OCI-LY3 (cell line): ENCODE results near the gene GSG1L.

Source experiments
- H2AFZ ChIP-seq: fragments of 200-600, 300-600 bp; shearing (Covaris generic); 2 replicates; pipeline ENCODE4 v1.6.0; 2014; ENCODE audit warnings: antibody characterized with exemption, low read depth, low read length
- H3K27ac ChIP-seq: fragments of 200-600, 300-600 bp; sonication (generic); 2 replicates; pipeline ENCODE4 v1.5.1; 2014; ENCODE audit warnings: mild to moderate bottlenecking, low read length, moderate library complexity, mixed read lengths
- H3K27me3 ChIP-seq: fragments of 200-600, 300-600 bp; sonication (generic); 2 replicates; pipeline ENCODE4 v1.6.1; 2014; ENCODE audit warnings: low read depth, low read length, mixed read lengths
- H3K36me3 ChIP-seq: fragments of 200-600, 300-600 bp; sonication (generic); replicated peaks from 2 replicates; pipeline ENCODE3; 2014; ENCODE audit warnings: low read depth, low read length, mixed read lengths
- H3K4me1 ChIP-seq: fragments of 300-600, 200-600 bp; sonication (generic); 2 replicates; pipeline ENCODE4 v1.6.1; 2014; ENCODE audit warnings: low read length, mixed read lengths
- H3K4me2 ChIP-seq: fragments of 200-600, 300-600 bp; sonication (generic); 2 replicates; pipeline ENCODE4 v1.6.1; 2014; ENCODE audit warnings: low read length, mixed read lengths
- H3K4me3 ChIP-seq: fragments of 300-600, 200-600 bp; sonication (generic); 2 replicates; pipeline ENCODE4 v1.5.1; 2014; ENCODE audit warnings: antibody characterized with exemption, mild to moderate bottlenecking, low read length, moderate library complexity
- H3K79me2 ChIP-seq: fragments of 300-600, 200-600 bp; shearing (Covaris generic); 2 replicates; pipeline ENCODE4 v1.6.1; 2014; ENCODE audit warnings: mild to moderate bottlenecking, low read length, mixed read lengths
- H3K9ac ChIP-seq: fragments of 300-600, 200-600 bp; shearing (Covaris generic); 2 replicates; pipeline ENCODE4 v1.6.0; 2014; ENCODE audit warnings: mild to moderate bottlenecking, low read length, moderate library complexity
- H3K9me3 ChIP-seq: fragments of 200-600, 300-600 bp; shearing (Covaris generic); 2 replicates; pipeline ENCODE4 v1.6.1; 2014; ENCODE audit warnings: low read length, mixed read lengths; ENCODE audit not compliant: insufficient read depth
- H4K20me1 ChIP-seq: fragments of 200-600, 300-600 bp; sonication (generic); 2 replicates; pipeline ENCODE4 v1.6.1; 2016; ENCODE audit warnings: low read length, mixed read lengths; ENCODE audit not compliant: insufficient read depth
- CTCF ChIP-seq: fragments of 200-600, 300-600 bp; sonication (generic); IDR thresholded peaks from 2 replicates; pipeline ENCODE4 v1.5.1; 2014; ENCODE audit warnings: antibody characterized with exemption, low read length, low read depth
- EZH2phosphoT487 ChIP-seq: fragments of 200-600 bp; shearing (Covaris generic); IDR thresholded peaks from 2 replicates; pipeline ENCODE4 v1.6.1; 2018; ENCODE audit warnings: antibody characterized with exemption, mixed run types, low read depth

The GSG1L gene

DNA sequence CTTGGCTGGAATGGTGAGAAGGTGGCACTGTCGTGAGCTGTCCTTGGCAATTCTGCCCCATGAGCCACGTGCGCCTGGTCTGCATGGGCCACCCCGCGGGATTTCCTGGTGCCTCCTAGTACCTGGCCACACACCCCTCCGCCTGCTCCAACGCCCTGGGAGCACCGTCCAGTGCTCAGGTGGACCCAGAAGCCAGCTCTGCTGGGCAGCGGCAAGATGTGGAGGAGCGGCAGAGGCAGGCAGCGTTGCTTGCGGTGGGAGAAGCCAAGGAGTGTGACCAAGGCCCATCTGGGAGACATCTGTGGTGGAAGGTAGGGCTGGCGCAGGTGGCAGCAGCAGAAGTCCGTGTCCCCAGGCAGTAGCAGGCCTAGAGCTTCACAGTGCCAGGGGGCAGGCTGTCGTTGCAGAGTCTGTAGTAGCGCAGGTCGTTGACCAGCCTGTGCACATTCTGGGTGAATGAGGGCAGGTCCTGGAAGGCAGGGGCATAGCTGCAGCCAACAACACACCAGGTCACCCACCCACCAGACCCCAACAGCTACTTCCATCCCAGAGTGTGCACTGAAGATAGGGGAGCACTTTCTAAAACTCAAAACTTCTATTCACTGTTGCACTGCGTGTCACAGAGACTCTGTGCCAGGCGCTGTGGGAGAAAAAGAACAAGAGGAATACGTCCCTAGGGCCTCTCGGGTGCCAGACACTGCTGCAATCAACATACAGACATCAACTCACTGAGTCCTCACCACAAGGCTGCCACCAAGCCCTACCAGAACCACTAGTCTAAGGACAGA, 34.9 kb upstream of the GSG1L start:
- H3K4me3 ChIP-seq = no peak overlapping the region
- H3K4me1 ChIP-seq = no peaks in the 10 kb centered on the region
- H3K27me3 ChIP-seq = no peaks in the 10 kb centered on the region
- no peak overlapping the region for H3K4me2 ChIP-seq
- 0 out of 2 replicates have a peak, but pooled peaks cover 8% of the 10 kb centered on the region for H4K20me1 ChIP-seq
- no peak overlapping the region for H2AFZ ChIP-seq
- no peaks in the 10 kb centered on the region for H3K79me2 ChIP-seq
- H3K9ac ChIP-seq = no peak overlapping the region
- TF ChIP-seq CTCF (no peak), EZH2phosphoT487 (no peak)
- no peak overlapping the region for H3K27ac ChIP-seq
- peaks cover 52% of the 10 kb centered on the region for H3K36me3 ChIP-seq
- H3K9me3 ChIP-seq = no peaks in the 10 kb centered on the region

DNA sequence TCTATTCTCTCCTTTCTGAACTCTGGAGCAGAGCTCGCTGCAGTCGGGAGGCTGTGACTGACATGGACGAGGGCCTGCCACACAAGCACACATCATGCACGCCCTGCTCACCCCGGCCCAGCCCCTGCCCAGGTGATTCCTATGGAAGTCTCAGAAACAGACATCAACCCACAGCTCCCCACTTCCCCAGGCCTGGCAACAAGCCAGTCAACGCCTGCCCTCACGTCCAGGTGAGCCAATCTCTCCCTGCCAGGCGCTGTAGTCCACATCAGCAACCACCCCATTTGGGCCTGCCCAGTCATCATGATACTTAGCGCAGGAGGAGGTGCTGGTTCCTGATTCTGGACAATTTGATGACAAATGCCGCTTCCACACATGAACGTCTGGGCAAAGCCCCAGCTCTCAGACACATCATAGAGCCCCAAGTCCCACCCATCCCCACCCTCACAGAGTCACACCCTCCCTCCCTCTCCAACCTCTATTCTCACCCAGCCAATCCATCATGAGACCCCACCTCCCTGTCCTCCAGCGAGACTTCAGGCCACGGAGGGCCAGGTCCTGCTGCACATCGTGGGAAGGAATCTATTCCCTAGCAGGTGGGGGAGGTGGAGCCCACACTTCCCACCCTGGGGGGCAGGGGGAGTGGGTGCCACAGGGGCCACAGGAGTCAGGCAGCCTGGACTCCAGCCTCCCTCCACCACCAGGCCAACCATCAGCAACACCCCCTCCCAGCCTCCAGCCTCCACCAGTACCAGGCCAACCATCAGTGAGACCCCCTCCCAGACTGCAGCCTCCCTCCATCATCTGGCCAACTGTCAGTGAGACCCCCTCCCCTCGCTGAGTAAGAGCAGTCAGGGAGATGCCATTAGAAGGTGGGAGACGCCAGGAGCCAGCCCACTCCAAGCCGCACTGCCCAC, 33.7 kb upstream of the GSG1L start:
- no peaks in the 10 kb centered on the region for H3K4me1 ChIP-seq
- H3K9me3 ChIP-seq = no peaks in the 10 kb centered on the region
- no peak overlapping the region for H2AFZ ChIP-seq
- H3K4me2 ChIP-seq = no peak overlapping the region
- no peak overlapping the region for H3K9ac ChIP-seq
- 0 out of 2 replicates have a peak, but pooled peaks cover 8% of the 10 kb centered on the region for H4K20me1 ChIP-seq
- H3K36me3 ChIP-seq = peaks cover 46% of the 10 kb centered on the region
- H3K4me3 ChIP-seq = no peak overlapping the region
- no peak overlapping the region for H3K27ac ChIP-seq
- H3K27me3 ChIP-seq = no peaks in the 10 kb centered on the region
- H3K79me2 ChIP-seq = no peaks in the 10 kb centered on the region
- TF ChIP-seq EZH2phosphoT487 = no peak
- no peak for TF ChIP-seq CTCF

DNA sequence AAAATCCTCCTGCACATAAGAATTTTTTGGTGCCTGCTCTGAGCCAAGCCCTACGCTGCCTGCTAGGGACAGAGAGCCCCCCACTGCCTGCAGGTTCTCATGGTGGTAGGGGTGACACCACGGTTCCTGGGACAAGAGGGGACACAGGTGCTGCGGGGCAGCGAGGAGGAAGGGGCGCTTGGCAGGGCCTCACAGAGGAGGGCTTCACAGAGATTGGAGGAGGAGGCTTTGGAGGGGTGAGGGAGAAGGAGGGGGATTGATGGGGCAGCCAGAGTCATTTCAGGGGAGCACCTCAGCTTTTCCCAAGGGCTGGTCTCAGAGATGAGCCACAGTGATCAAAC, 29.8 kb upstream of the GSG1L start:
- Histone ChIP-seq H3K4me2 (no peak overlapping the region), H3K9ac (no peak overlapping the region), H3K9me3 (no peaks in the 10 kb centered on the region), H2AFZ (no peak overlapping the region), H3K27me3 (no peaks in the 10 kb centered on the region), H4K20me1 (0 out of 2 replicates have a peak, but pooled peaks cover 8% of the 10 kb centered on the region), H3K79me2 (no peaks in the 10 kb centered on the region), H3K36me3 (peaks cover 22% of the 10 kb centered on the region), H3K4me1 (no peaks in the 10 kb centered on the region), H3K27ac (no peak overlapping the region), H3K4me3 (no peak overlapping the region)
- TF ChIP-seq CTCF (no peak), EZH2phosphoT487 (no peak)
